Fibroblast of lung (primary cell): ENCODE data around the gene RRAS2.

ENCODE experiments used
- EZH2 ChIP-seq: IDR thresholded peaks from 2 replicates; pipeline ENCODE4 v1.5.1; 2012; ENCODE audit warnings: low read length, control low read depth, mild to moderate bottlenecking; ENCODE audit errors: missing control alignments
- TF ChIP-seq, protein P1 (sequence below), 2 donors: IDR thresholded peaks in 1 of 2; conservative IDR thresholded peaks in 1 of 2; 1 replicate in 1 of 2; 2 replicates in 1 of 2; pipeline ENCODE4 v1.5.1; 2011 to 2012; ENCODE audit warnings: low read length in 2 of 2, control low read depth in 1 of 2, inconsistent platforms in 1 of 2, low read depth in 1 of 2, mild to moderate bottlenecking in 1 of 2

DNA sequence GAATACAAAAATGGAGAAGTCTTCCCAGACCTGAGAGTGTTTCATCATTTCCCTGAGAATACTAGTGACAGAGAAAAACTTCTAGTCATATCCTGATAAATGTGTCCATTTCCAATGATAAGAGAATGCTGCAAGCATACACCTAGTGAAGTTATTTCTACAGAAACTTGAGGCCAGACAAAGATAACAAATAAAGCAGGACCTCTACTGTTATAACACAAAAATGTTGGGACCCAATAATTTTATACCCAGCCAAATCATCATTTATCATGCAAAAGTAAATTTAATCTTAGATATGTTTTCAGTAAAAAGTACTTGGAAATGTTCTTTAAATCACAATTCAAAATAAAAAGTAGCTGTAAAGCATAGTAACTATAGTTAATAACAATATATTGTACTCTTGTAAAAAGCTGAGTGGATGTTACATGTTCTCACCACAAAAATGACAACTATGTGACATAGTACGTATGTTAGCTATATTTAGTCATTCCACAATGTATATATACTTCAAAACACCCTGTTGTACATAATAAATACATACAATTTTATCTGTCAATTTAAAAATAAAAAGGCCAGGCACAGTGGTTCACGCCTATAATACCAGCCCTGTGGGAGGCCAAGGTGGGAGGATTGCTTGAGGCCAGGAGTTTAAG lies 12.6 kb downstream of the RRAS2 start:
- TF ChIP-seq, protein P1, sequence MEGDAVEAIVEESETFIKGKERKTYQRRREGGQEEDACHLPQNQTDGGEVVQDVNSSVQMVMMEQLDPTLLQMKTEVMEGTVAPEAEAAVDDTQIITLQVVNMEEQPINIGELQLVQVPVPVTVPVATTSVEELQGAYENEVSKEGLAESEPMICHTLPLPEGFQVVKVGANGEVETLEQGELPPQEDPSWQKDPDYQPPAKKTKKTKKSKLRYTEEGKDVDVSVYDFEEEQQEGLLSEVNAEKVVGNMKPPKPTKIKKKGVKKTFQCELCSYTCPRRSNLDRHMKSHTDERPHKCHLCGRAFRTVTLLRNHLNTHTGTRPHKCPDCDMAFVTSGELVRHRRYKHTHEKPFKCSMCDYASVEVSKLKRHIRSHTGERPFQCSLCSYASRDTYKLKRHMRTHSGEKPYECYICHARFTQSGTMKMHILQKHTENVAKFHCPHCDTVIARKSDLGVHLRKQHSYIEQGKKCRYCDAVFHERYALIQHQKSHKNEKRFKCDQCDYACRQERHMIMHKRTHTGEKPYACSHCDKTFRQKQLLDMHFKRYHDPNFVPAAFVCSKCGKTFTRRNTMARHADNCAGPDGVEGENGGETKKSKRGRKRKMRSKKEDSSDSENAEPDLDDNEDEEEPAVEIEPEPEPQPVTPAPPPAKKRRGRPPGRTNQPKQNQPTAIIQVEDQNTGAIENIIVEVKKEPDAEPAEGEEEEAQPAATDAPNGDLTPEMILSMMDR (conservative IDR thresholded peaks at IDR 0.05 in 1 of 2, IDR thresholded peaks at IDR 0.05 in 1 of 2; ENCODE audit: low read depth in 1 of 2, low read length in 2 of 2), result no peak
- TF ChIP-seq EZH2, result no peak
